Spleen (tissue), 7 donors: Measurements from ENCODE around the gene HS3ST3B1.

Experiments
- POLR2A ChIP-seq, 3 donors: fragments of 450-650 bp; IDR thresholded peaks; one replicate each; pipeline ENCODE4 v1.5.1; 2017; ENCODE audit warnings: antibody characterized with exemption in 3 of 3, mild to moderate bottlenecking in 1 of 3
- POLR2AphosphoS5 ChIP-seq, 3 donors: sonication (generic); formaldehyde crosslinking; IDR thresholded peaks; one replicate each; pipeline ENCODE4 v1.5.1; 2017; ENCODE audit warnings: antibody characterized with exemption in 3 of 3
- TF ChIP-seq, protein P1 (sequence below), 11 experiments: fragments of 200-600 bp in 7 of 11; fragments of 450-650 bp in 4 of 11; sonication (generic) in 4 of 11; IDR thresholded peaks in 8 of 11; conservative IDR thresholded peaks in 3 of 11; 1 replicate in 7 of 11; 2 replicates in 4 of 11; pipeline versions ENCODE4 v1.4.0 to v1.8.0; 2016 to 2021; ENCODE audit warnings: antibody characterized with exemption in 11 of 11, inconsistent platforms in 4 of 11, mild to moderate bottlenecking in 1 of 11
- donor health status: DM: no; HTN: no; CAD: no; lungs with moderate emphysema.
- donor health status: DM: no; HTN: no; CAD: no.
- donor health status: DM: no; HTN: no; CAD: no.

- no peak for TF ChIP-seq POLR2A (IDR thresholded peaks at IDR 0.05)
- TF ChIP-seq, protein P1, sequence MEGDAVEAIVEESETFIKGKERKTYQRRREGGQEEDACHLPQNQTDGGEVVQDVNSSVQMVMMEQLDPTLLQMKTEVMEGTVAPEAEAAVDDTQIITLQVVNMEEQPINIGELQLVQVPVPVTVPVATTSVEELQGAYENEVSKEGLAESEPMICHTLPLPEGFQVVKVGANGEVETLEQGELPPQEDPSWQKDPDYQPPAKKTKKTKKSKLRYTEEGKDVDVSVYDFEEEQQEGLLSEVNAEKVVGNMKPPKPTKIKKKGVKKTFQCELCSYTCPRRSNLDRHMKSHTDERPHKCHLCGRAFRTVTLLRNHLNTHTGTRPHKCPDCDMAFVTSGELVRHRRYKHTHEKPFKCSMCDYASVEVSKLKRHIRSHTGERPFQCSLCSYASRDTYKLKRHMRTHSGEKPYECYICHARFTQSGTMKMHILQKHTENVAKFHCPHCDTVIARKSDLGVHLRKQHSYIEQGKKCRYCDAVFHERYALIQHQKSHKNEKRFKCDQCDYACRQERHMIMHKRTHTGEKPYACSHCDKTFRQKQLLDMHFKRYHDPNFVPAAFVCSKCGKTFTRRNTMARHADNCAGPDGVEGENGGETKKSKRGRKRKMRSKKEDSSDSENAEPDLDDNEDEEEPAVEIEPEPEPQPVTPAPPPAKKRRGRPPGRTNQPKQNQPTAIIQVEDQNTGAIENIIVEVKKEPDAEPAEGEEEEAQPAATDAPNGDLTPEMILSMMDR (IDR thresholded peaks at IDR 0.05 in 8 of 11, conservative IDR thresholded peaks at IDR 0.05 in 3 of 11), result no peak
- no peak for TF ChIP-seq POLR2AphosphoS5 (IDR thresholded peaks at IDR 0.05)
Observed at GRCh38 chr17:14305785-14306496, 5.1 kb downstream of the HS3ST3B1 start.
